GM19438 (cell line): ENCODE measurements around the gene CFAP251.

ENCODE experiments used
- ATAC-seq: cut with Tn5 transposase; IDR thresholded peaks from one replicate; pipeline ENCODE4 v1.9.1; 2021; ENCODE audit warnings: low read depth; ENCODE audit not compliant: unreplicated experiment

Gene CFAP251

GRCh38 chr12:121996050-121996944, 77.9 kb downstream of the CFAP251 start:
- ATAC-seq, result no peak

- no peak for ATAC-seq
Observed at GRCh38 chr12:121996945-121997612, 78.7 kb downstream of the CFAP251 start.

- no peak for ATAC-seq
Observed at GRCh38 chr12:122001466-122002209, 83.2 kb downstream of the CFAP251 start.

GRCh38 chr12:122003651-122004611, 85.5 kb downstream of the CFAP251 start:
- no peak for ATAC-seq

DNA sequence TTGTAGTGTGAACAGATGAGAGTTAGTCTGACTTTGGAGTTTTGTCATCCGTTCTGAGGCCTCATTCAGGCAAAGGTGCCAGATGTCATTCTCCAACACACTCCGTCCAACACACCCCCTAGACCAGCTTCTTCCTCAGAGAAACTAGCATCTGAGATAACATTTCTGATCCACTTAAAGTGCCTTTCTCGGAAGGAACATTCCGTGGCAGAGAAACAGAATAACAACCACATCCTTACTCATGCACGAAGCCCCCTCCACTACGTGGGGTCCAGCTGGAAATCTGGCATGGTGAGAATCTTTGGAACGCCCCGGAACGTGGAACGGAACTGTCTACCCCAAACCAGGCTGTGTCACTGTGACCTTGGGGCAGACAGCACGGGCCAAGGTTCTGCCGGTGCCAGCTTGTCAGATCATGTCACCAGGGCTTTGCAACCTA, 86.3 kb downstream of the CFAP251 start:
- ATAC-seq, result no peak

GRCh38 chr12:122005252-122005776, 86.9 kb downstream of the CFAP251 start:
- no peak for ATAC-seq

DNA sequence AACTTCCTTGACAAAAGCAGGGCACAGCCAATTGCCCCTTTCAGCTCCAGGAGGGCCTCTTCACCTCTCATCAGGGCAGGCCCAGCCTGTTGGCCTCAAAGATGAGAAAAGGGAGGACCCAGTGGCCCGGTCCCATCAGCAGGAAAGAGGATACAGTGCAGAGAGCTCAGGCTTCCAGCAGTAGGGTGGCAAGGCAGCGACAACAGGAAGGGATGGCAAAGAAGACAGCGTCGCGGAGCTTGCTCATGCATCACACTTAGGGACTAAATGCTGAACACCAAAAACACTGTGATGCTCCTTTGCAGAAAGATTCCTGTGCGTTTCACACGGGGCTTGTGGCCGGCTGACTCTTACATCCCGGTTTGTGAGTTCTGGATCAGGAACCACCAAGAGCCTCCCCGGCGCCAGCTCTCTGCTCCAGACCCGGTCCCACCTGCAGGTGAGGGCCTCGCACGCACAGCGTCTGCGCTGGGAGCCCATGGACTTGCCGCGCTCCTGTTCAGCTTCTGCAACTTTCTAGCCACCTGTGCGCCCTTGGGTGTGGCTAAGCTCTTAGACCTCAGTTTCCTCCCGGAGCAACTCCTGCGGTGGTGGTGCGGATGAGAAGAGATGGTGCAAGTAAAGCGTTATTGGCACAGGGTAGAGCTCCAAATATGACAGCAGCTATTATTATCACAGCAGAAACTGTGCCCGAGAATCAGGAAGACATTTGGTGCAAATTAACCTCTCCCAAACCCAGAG, 88.0 kb downstream of the CFAP251 start:
- no peak for ATAC-seq

- ATAC-seq, result no peak
Observed at GRCh38 chr12:122009741-122010140, 91.3 kb downstream of the CFAP251 start.

DNA sequence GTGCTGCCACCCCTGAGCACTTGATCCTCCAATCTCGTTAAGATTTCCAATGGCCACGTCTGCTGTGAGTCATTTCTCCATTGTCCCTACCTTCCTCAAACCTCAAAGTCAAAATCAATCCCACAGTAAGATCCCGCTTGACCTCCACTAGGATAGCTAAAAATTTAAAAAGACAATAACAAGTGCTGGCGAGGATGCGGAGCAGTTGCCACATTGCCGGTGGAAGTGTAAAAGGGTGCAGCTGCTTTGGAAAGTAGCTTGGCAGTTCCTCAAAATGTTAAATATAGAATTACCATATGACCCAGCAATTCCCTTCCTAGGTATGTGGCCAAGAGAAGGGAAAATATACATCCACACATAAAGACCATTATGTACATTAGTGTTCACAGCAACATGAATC, 93.8 kb downstream of the CFAP251 start:
- no peak for ATAC-seq

GRCh38 chr12:122013136-122013535, 94.7 kb downstream of the CFAP251 start:
- ATAC-seq, result no peak

DNA sequence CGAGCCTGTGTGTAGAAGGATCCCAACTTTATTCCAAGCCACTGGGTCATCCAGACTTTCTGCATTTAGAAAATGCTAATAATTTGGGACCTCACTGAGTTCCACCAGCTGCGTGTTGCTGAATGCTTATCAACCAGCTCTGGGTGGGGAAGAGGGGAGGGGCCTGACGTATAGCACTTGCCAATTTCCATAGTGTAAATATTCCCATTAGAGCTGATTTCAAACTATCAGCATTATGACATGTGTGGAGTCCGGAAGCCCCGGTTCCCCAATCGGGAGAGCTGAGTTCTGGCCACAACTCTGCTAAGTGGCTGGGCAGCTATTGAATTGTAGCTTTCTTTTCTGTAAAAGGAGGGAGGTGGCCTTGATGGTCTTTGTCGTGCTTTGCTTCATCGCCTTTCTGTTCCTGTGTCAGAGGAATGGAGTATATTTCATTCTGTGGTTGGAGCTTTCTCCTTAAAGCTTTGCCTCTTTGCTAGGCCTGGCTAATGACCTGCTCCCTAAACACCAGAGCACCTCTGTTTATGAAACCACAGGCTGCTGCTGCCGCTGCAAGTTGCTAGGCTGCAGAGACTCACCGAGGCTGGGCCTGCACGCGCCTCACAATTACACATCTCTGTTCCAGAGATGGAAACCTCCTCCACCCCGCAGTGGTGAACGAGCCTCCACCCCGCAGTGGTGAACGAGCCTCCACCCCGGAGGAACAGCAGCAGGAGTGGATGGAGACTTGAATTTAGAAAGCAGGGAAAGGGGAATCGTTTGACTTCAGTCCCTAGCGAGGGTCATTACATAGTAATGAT, 95.6 kb downstream of the CFAP251 start:
- no peak for ATAC-seq

- no peak for ATAC-seq
Observed at GRCh38 chr12:122014781-122015180, 96.4 kb downstream of the CFAP251 start.

GRCh38 chr12:122018457-122018856, 100.1 kb downstream of the CFAP251 start:
- ATAC-seq, result no peak

- no peak for ATAC-seq
Observed at GRCh38 chr12:122018937-122019336, 100.5 kb downstream of the CFAP251 start.

DNA sequence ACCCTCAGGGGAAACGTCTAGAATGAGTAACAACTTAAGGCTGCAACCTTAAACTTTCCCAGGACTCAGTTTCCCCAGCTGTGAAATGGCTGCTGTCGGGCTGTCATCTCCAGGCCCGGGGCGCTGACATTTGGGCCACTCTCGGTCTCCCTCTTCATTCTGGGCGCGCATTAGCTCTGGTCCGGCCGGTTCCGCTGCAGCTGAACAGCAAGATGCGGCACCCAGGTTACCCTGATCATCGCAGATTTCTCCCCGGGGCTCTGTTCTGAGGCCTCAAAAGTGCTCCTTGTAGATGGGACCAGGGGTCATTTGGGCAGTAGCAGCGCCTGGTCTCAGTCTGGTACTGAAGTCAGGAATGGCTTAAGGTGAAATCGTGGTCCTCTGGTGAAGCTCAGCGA, 102.4 kb downstream of the CFAP251 start:
- no peak for ATAC-seq

GRCh38 chr12:122021193-122021821, 102.9 kb downstream of the CFAP251 start:
- no peak for ATAC-seq

- ATAC-seq, result no peak
Observed at GRCh38 chr12:122021822-122022392, 103.5 kb downstream of the CFAP251 start, which contains the start of gene BCL7A. TSS of gene BCL7A (plus strand) at chr12:122021884. CDS start at chr12:122022092, 208 bp downstream.
